Stimulated activated CD4-positive, alpha-beta T cell treated with anti-CD3 and anti-CD28 coated beads, TNF-alpha, amount 100 ng/mL, for 24 hours (primary cell): ENCODE data around the gene RBM5.
"Not testable (repeated sequence)": the region's sequence is repeated elsewhere in the genome, so short reads cannot be mapped to it uniquely, and the experiment has no call there.

Source experiments
- DNase-seq, 3 experiments: peaks; one replicate each; pipeline ENCODE4 v3.0.0-alpha.2; 2020; ENCODE audit warnings: low read depth in 3 of 3

The RBM5 gene

GRCh38 chr3:50088725-50089608 is at the start of gene RBM5:
Gene RBM5 (plus strand): TSS chr3:50088919. CDS start chr3:50090435, 1,516 bp downstream.
- DNase-seq: peak; percentile 86 to 92 (median 86)

DNA sequence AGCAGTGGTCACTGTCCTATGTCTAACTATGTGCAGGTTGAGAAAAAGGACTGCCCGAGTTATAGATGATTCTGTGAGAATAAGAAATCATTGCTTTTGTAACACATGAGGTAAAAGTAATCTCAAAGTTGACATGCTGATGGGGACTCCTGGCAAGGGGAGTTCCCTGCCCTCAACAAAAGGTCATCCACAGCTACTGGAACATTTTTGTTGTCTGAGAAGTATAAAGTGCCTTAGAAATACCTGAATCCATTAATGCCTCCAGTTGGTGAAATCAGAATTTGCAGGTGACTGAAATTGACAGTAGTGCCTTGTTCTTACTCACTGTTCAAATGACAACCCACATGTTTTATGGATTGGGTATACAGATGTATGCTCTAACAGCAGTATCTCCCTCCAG is 43.7 kb upstream of the RBM5 start:
- DNase-seq: no peak

GRCh38 chr3:50047426-50047825 is 41.3 kb upstream of the RBM5 start:
- DNase-seq: no peak

DNA sequence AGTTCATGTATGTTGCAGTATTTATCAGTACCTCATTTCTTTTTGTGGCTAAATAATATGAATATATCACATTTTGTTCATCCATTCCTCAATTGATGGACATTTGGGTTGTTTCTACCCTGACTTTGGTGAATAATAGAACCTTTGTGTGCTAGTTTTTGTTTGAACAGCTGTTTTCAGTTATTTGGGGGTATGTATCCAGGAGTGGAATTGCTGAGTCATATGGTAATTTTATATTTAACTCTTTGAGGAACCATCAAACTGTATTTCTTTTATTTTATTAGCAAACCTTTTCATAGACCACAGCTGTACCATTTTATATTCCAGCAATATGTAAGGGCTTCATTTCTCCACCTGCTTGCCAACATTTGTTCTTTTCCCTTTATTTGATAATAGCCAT is 38.4 kb upstream of the RBM5 start:
- no peak for DNase-seq

DNA sequence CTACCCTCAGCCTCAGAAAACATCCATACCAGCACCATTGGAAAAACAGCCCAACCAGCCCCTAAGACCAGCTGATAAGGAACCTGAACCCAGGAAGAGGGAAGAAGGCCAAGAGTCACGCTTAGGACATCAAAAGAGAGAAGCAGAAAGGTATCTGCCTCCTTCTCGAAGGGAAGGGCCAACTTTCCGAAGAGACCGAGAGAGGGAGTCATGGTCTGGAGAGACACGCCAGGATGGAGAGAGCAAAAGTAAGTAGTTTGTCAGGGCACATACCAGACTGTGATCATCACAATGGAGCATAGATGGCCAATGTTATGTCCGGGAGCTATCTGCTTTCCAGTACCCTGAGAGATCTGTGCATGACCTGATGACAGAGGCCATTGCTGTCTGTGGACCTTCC is 31.0 kb upstream of the RBM5 start:
- DNase-seq: no peak

DNA sequence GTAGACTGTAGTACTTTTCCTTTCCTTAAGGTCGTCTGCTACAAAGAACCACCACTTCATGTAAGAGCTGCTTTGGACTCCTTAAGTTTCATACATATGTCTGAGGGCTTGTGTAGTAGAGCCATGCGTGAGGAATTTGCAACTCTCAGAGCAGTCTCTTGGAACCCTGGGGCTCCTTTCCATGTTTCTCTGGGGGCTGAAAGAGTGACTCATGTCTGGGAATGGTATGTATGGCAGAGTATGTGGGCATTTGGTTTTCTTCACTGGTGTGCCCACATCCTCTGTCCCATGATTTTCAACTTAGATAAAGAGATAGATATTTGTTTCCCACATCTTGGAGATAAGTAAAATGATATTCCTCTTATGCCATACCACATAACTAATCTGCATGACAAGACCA is 20.6 kb upstream of the RBM5 start:
- no peak for DNase-seq

DNA sequence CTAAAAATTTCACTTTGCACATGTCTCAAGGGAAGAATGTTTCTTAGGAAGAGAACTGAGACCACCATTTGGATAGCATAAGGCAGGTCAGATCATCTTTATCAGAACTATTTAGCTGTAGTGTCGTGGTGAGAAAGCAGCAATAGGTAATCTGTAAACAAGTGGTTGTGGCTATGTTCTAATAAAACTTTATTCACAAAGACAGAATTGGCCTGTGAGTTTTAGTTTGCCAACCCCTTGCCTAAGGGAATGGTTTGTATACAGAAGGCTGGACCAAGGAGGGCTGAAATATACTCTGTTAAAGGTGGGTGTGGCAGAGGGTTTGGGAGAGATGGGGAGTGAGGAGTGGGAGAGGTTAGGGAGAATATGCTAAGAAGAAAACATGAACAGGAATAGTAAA is 10.6 kb upstream of the RBM5 start:
- no peak for DNase-seq

DNA sequence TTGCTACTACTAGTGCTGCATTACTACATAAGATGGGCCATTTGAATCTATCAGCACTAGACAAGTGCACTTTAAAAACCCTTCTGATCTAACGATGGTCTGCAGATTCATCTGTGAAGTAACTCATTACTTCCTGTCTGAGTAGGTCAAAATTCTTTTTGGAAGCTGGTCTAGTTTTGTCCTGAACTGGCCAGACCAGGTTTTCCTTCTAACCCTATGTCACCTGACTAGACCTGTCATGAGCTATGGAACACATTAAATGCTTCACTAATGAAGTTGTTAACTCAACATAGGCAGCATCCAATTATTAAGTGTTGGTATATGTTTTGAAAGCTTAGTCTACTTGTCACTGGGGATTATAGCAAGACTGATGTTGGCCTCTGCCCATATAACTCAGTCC is 10.1 kb upstream of the RBM5 start:
- DNase-seq: no peak

- DNase-seq: not testable (repeated sequence)
Measured at GRCh38 chr3:50084951-50085350, 3.8 kb upstream of the RBM5 start.

DNA sequence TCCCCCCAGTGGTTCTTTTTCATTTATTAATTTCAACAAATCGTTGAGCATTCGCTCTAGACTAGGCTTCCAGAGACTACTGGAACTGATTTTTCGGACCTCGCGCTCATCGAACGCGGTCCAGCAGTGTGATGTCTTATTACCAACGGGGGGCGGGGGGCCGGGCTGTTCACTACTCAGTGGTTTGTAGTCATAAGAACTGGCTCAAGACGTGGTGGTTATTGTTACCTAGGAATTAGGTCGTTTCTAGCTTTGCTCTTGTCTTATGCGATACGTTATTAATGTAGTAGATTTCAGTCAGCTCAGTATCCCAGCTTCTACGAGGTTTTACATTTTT is 858 bp downstream of the RBM5 start:
- DNase-seq: no peak

DNA sequence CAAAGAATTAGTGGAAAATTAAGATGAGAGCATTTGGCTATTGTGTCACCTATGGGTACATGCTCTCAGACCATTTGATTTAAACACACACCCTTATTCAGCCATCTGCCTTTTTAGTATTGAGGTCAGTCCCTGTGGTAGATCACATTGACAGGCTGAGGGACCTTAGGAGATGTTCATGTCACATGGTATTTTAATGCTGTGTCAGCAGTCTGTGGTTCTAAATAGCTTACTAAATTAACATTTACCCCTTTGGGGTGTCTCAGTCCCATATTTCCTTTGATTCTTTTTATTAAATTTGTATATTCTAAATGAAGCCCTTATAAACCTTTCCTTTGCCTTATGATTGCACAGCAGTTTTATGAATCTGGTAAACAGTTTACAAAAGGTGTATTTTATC is 2.3 kb downstream of the RBM5 start:
- no peak for DNase-seq

DNA sequence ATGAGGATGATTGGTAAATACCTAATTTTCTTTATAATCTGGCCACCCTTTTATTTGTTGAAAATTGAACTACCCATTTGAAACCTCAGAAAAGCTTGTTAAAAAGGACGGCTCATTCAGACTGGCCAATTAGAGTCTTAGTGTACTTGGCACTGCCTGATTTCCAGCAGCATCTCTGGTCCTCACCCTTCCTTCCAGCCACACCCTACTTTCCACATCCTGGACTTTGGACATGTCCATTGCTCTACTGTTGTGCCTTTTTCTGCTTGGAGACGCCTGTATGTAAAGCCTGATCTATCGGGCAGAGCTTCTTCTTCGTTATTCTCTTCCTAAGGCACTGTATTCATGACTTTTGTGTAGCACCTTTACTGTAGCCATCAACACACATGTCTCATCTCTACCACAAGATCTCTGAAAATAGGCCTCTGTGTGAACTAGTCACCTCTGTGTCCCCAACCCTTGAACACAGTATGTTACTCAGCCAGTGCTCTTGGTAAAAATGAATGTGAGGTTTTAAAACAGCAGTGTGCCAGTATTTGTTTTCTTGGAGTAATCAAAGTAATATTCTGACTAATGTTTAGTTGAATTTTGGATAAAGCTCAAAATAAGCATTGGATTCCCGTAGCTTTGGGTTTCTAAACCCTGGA is 6.8 kb downstream of the RBM5 start:
- DNase-seq: no peak

DNA sequence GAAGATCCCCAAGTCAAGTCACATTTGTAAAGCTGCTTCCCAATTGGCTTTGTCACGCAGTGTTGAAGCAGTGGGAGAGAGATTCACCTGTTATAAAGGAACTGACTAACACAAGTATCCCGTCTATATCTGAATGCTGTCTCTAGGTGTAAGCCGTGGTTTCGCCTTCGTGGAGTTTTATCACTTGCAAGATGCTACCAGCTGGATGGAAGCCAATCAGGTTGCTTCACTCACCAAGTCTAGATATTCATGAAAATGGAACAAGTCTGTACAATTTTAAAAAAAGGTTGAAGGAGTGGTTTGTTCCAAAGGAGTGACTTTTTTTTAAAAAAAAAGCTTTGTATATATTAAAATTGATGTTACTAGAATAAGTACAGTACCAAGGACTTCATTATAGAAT is 11.7 kb downstream of the RBM5 start:
- no peak for DNase-seq

- DNase-seq: no peak
Measured at GRCh38 chr3:50100956-50101845, 12.5 kb downstream of the RBM5 start.

GRCh38 chr3:50102558-50102957 is 13.8 kb downstream of the RBM5 start:
- DNase-seq: no peak

GRCh38 chr3:50111757-50112156 is 23.0 kb downstream of the RBM5 start:
- no peak for DNase-seq

GRCh38 chr3:50112462-50112861 is 23.7 kb downstream of the RBM5 start:
- no peak for DNase-seq

GRCh38 chr3:50117120-50117519 is 28.4 kb downstream of the RBM5 start:
- no peak for DNase-seq

DNA sequence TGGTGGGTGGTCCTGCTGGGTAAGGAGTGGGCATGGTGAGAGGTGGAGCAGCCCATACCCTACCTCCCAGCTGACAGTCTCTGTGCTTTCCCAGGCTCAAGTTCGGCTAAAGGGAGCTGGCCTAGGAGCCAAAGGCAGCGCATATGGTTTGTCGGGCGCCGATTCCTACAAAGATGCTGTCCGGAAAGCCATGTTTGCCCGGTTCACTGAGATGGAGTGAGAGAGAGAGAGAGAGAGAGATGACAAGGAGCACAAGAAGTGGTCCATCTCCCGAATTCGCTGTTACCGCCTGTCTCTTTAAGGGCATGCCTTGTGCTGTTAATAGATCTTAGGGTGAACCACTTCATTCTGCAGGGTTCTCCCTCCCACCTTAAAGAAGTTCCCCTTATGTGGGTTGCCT is 29.5 kb downstream of the RBM5 start:
- no peak for DNase-seq

GRCh38 chr3:50119786-50120185 is 31.1 kb downstream of the RBM5 start:
- DNase-seq: no peak

- DNase-seq: no peak
Measured at GRCh38 chr3:50120364-50121071, 31.8 kb downstream of the RBM5 start.
